Epidermal melanocyte (primary cell): ENCODE measurements around the gene FAM72B.
"Not testable (repeated sequence)": the region's sequence is repeated elsewhere in the genome, so short reads cannot be mapped to it uniquely, and the experiment has no call there.

Experiments used
- DNase-seq: peaks from one replicate; pipeline ENCODE4 v3.0.0; 2011; ENCODE audit warnings: low spot score; ENCODE audit not compliant: insufficient read length

The FAM72B gene

DNA sequence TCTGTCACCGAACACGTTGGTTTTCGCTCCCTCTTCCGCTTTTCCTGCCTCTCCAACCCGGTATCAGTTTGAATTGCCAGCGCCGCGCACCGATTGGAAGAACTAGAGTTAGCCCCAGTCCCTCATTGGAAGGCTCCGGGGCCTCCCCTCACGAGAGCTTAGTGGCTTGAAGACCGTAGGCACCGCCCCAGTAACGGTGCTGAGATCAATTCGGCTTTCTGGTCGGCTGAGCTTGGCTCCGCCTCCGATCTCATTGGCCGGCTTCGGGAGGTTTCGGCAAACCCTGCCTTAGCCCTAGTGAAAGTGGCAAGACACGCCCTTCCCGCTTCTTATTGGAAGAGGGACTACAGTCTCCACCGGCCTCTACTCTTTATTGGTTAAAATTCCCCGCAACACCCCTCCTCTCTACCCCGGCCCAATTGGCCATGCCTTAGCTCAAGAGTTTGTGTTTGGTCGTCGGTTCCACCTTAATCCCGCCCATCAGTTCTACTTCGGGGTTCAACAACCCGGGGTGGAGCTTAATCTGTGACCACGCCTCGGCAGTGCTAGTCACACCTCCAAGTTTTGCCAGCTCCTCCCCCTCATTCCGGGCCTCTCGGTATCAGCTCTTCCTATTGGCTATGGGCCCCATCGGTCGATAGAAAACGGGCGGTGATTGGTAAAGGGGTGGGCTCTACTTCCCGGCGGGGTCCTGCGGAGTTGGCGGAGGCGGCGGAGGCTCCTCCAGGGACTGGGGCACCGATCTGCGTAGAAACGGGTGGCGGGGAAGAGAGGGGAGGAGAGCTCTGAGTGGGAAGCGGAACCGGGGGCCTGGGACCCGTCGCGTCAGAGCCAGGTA lies at the start of gene FAM72B, which contains the start of gene SRGAP2C:
TSS of gene FAM72B (minus strand) at position 51 of the 838 bp plus-strand sequence. CDS start 851 bp downstream, outside the sequence.
TSS of gene SRGAP2C (plus strand) at position 686 of the 838 bp plus-strand sequence. CDS start 2,472 bp downstream, outside the sequence.
- DNase-seq = peak; percentile 60

DNA sequence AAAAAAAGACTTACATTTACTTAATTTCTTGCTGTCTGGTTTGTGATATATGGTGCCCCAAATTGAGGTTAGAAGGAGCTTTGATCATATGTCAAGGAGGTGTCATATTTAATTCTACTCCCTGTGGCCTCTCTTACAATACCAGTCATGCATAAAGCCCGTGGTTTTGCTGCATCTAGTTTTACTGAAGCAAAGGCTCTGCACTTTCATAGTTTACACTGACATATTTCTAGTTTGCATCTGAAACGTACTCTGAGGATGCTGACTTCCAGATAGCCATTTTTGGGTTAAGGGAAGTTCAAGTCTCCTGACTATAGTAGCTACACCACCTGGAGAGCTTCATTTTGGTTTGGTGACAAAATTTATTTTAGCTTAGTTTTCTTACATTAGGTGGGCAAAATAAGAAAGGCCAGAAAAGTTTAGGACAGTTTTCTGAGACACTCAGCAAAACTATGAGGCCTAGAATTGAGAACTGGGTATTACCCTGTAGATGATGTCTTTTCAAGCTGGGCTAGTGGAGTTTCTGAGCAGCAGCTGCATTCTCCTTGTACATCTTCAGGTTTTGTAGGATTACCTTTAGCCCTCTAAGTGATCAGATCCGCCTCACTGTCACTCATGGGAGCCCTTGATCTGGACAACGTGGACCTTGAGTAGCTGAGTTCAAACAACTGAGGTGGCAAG lies 48.4 kb upstream of the FAM72B start:
- DNase-seq = not testable (repeated sequence)

DNA sequence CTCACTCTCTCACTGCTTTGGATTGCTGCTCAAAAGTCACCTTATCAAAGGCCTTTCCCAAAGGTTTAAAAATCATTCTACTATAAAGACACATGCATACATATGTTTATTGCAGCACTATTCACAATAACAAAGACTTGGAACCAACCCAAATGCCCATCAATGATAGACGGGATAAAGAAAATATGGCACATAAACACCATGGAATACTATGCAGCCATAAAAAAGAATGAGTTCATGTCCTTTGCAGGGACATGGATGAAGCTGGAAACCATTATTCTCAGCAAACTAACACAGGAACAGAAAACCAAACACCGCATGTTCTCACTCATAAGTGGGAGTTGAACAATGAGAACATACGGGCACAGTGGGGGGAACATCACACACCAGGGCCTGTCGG lies 46.5 kb upstream of the FAM72B start:
- not testable (repeated sequence) for DNase-seq

DNA sequence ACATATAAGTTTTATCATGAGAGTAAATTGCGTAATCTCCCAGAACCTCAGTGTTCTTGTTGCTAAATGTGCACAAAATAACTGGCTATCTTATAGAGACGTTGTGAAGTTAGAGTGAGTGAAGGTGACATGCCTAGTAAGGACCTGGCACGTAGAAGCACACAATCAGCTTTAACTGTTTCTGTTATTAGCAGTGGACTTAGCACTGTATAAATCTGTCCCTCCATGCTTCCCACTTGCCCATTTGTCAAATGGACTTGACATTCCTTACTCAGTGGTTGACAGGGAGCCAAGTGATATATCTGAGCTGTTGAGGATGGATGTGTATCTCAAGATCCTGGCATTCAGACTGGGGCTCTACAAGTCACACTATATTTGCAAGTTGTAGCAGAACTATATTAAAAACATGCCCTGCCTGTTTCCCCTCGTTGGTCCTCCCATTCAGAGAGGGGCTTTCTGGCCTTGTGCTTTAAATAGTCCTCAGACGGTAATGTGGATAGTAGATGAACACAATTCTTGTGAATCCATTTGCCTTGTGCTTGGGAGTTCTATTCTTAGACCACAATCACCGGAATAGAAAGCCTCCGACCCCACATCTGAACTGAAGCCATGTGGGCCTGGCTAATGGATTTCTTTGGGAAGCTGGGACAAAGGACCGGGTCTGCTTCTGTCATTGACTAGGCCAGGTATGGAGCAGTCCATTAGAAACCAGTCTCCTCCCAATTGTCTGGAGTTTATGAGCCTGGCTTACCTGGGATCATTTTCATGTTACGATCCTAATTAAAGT lies 43.6 kb upstream of the FAM72B start:
- not testable (repeated sequence) for DNase-seq

DNA sequence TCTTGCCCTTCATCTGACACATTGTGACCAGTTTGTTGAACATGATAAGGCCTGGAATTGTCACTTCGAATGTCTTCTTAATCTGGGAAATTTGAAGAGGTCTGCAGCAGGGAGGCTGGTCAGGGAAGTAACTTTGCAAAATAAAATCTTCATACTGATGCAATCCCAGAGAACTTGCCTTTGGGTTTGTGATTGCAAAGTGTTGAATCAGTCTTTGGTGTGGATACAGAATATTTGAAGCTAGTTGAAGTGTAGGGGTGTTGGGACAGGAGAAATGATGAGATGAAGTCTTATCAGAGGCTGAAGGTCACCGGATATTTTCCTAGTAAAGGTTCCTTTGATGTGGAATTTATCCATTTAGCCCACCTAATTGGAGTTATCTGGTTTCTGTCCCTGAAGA lies 42.8 kb upstream of the FAM72B start:
- DNase-seq = not testable (repeated sequence)

DNA sequence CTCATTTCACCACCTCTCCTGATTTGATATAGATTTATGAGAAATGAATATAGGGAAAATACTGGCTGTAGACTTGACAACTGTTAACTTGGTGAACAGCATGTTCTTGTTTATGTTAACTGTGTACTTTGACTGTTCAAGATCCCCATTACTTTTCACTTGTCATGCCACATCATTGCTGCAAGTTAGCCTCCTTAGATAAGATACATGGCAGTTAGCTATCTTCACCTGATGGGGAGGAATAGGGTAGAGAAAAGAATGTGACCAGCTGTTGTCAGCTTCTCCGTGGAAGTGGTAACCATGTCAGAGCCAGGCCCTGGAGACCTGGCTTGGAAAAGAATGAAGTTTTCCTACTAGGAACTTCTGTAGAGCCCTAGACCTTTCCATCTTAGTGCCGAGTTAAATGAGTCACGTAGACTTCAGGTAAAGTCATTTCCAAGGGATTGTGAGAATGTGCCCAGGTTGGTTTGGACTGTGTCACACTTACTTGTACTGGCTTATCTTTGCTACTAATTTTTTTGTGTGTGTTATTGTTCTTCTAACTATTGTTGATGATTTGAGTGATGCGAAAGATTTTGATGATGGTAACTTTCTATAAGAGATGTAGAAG lies 42.3 kb upstream of the FAM72B start:
- not testable (repeated sequence) for DNase-seq

DNA sequence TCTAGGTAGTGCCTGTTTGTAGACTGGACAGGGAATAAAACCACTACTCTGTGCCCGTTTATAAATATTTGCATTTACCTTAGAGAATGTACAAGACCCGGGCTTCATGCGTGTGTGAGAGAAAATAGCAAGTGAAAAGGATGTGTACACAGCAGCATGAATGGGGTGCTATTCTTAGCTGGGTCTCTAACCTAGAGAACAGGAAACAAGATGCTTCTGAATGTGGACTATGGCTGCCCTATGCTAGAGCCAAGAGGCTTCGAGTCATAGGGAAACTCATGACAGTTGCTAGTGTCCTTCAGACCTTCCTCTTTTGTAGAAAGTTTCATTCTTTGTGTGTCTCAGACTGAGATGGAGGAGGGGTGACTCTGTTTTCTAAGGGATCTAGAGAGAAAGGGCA lies 40.6 kb upstream of the FAM72B start:
- not testable (repeated sequence) for DNase-seq

DNA sequence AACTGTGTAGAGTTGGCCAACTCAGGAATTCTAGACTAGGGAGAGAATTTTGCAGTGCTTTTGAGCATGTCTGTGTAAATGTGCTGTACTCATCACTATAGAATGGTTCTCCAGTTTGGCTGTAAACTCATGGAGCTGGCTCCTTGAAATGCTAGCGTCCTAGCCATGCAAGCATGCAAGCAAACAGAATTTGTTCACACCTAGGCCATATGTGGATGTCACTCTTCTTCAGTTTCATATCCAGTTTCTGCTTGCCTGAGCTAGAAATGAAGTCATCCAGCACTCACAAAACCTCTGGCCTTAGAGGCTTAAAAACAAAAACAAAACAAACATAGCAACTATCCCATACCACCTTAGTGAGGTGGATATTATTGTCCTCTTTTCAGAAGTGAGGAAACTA lies 37.6 kb upstream of the FAM72B start:
- not testable (repeated sequence) for DNase-seq

DNA sequence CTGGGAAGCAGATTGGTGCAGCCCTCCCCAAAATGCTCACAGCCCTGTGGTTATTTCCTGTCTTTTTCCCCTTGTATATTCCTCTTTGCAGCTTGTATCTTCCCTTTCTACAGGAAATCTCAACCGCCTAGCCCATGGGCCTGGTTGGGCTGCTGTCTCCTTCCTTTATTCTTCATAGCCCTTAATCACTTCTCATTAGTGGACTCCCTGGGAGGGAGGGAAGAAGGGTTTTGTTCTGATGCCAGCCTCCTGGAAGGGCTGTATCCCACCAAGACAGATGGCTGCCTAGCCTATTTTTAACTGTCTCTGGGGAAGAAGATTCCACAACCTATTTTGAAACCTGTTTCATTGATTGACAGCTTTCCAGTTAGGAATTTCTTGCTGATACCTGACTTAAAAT lies 32.5 kb upstream of the FAM72B start:
- DNase-seq = not testable (repeated sequence)

DNA sequence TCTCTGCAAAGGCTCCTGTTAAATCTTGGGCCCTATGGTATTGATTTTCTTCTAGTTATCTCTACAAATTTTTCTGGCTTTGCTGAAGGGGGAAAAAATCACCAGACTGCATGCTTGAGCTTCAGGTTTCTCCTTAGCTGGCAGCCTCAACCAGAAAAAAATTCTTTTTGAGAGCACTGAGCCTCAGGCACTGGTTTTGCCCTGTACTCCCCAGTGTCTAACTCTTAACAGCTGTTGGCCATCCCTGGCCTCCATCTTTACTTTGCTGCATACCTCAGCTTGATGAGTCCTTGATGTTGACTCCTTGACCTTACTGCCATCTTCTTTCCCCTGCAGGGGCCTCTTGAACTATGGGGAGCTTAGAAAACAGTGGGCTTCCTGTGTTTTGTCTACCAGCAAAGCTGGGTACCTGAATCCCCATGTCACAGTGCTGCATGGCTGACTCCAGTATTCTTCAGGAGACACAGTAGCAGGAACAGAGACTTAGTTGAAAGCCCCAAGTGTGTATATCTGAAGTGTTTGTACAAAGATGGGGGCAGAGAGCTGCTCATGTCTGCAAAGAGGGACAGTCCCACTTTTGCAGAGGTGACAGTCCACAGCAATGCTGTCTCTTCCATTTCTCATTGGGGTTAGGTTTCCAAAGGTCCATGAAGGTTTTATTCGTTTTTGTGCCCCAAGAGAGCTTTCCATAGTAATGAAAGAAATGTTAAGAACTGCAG lies 31.7 kb upstream of the FAM72B start:
- DNase-seq = not testable (repeated sequence)

DNA sequence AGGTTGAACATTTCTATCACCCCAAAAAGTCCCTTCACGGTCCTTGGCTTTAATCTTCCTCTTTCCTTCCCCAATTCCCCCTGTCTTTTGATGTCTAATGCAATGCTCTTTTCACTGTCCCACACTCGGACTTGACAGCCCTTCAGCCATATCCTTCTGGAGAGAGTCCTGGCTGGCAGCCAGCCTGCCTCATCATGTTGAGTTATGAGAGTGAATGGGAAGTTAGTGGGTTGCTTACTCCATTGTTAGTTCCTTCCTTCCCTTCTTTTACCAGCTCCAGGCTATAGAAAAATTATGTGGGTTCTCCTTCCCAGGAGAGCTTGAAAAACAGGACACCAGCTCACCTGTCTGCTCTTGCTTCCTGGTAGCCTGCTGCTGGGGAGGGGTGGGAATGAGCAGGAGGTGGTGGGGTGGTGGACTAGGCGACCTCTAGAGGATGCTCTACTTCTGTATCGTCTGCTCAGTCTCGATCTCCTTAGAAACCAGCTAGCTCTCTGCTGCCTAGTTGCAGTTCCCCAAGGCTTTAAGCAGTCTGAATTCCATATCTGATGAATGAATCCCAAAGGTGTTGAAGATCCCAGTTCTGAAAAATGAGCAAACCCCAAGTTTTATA lies 30.5 kb upstream of the FAM72B start:
- DNase-seq = not testable (repeated sequence)

DNA sequence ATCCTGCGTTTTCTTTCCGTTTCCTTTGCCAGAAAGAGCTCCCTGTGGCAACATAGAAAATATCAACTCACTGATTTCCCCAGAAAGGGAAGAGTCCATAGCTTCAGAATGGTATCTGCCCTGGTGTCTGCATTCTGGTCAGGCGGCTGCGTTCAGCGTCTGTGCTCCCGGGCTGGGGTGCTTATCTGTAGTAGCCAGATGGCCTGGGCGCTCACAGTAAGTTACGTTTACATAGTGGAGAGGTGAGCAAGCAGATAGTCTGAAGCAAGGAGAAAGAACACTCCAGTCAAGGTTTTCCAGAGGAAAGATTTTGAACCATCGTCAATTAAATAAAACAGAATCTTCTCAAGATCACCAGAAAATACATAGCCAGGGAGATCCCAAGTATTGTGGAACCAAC lies 29.4 kb upstream of the FAM72B start:
- DNase-seq = not testable (repeated sequence)

DNA sequence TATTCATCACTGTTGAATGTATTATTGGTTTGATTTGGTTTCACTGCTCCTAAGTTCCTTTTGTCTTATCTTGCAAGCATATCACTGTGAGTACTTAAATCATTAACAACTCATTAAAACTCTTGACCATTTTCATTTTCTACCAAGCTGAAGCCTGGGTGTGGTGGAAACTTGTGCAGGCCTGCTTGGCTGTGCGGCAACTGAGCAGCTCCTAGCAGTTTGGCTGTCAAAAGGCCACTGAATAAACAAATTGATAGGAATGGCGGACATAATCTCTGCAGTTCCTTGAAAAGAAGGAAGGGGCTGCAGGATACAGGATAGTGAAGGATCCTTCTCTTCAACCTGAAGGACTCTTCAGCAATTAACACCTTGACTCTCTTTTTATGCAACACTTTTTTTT lies 26.6 kb upstream of the FAM72B start:
- not testable (repeated sequence) for DNase-seq

DNA sequence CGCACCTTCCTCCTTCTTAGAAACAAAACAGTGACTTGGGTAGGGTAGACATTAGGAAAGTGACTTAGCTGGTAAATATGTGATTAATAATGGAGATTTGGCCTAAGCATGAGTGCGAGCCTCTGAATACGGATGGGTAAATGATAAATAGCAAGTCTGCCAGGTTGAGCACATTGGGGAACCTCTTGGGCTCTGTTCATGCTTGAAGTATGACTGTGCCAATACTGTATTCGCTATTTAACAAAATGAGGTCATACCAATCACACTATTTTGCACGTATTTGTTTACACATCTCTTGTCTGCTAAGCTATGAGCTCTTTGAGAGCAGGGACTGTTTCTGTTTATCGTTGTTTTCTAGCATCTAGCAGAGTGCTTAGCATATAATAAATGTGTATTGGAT lies 24.2 kb upstream of the FAM72B start:
- not testable (repeated sequence) for DNase-seq

DNA sequence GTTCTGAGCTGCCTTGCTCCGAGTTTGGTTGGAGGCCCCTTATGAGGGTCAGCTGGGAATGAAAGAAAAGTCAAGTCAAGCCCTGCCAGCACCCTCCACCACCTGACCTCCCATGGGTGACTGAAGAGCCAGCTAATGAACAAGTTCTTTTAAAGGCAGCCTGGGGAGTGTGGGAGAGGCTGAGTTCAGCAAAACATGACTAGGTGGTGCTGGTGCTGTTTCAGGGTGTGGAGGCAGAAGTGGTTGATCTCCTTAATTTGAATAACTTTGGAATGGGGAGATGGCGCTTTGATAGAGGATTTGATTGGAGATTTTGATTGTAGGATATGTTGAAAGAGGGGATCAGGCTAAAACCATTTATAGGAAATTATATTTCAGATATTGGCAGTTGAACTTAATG lies 23.2 kb upstream of the FAM72B start:
- not testable (repeated sequence) for DNase-seq

DNA sequence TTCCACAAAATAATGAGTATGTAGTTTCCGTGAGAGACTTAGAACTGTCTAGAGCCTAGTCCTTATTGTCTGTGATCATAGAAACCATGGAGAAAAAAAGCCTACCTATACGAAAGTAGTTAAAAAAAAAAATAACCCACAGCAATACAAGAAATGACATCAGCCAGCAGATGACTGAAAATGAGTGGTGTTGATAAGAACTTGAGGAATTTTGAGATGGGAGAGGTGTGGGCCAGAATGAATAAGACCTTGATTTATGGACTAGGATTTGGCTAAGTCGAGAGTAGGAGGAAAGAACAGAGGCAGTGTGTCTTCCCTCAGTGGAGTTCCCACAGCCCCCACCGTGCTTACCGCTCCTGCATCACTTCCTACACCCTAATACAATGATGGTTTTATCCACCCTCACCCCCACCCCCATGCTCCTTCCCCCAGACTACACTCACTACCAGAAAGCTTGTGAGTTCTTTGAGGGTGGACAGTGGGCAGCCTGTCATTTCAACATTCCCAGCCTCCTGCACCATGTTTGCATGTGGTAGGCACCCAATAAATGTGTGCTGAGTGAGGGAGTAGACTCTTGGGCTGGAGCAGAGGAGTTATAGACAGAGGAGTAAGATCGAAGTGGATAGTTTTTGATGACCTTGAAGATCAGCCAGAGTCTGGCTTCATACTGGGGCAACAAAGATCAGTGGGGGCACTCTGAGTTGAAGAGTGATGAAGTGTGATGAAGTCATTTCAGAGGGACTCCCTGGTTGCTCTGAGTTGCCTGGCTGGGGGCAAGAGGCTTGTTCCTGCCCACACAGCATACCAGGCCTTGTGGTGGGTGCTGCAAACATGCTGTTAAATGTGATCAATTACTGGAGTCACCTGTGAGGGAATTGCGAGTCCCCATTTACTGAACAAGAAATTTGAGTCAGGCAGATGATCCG lies 21.9 kb upstream of the FAM72B start:
- not testable (repeated sequence) for DNase-seq

DNA sequence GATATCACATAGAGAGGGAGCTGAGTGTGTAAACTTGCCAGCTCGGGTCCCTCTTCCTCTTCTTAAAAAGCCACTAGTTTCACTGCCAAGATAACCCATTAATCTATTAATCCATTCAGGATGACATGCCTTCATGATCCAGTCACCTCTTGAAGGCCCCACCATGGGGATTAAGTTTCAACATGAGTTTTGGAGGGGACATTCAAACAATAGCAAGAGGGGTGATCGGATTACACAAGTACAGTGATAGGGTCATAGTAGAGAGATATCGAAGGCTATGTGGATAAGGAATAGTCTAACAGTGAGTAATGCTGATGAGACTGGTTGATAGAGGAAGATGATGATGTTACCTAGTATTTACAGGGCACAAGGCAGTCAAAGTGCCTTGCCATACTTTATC lies 18.8 kb upstream of the FAM72B start:
- not testable (repeated sequence) for DNase-seq

DNA sequence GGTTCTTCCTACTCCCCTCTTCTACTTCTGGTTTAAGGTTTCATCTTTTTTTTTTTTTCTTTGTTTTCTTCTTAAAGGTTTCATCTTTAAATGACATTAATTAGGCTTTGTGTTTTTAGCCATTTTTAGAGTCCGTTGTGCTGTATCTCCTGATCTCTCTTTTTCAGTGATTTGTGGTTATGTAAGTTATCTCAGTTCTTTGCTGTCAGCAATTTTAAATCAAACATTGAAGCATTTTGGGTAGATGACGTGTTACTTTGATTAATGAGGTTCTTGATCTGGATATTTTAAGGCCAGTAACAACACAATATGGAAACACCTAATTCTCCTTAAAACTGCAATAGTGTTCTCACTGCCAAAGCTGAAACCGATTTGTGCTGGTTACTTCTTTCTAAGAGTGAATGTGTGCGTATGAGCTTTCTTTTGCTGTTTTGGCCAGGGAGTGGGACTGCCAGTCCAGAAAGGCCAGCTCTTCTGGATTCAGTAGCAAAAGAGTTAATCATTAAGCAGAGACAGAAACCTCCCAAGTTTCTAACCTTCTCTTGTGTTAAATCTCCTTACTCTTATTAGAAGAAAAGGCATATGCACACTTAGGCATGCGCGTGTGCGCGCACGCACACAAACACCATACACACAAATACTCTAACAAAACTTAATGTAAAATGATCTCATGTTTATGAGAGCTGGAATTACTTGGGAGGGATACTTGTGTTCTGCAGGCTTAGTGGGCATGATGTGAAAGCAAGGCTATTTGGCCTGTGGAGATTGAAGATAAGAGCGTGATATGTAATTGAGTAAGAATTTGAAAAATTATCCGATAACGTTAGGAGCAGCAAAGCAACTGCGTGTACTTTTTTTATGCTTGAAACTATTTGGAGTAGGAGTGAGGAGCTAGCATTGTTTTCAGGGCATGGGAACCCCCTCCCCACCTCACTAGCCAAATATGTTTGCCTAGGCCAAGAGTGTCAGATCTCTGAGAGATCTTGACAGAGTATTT lies 17.1 kb upstream of the FAM72B start:
- not testable (repeated sequence) for DNase-seq
